Skeletal muscle cell (primary cell): Measurements from ENCODE around the gene EYA2.
A peak's percentile ranks its signal among the peaks of the same experiment; 100 is the strongest.
"Not testable (repeated sequence)": the region's sequence is repeated elsewhere in the genome, so short reads cannot be mapped to it uniquely, and the experiment has no call there.

Experiments used
- DNase-seq: peaks from one replicate; pipeline ENCODE4 v3.0.0-alpha.2; 2010; ENCODE audit warnings: low read depth
- H3K4me3 ChIP-seq: 2 replicates; pipeline ENCODE4 v1.5.1; 2011; ENCODE audit warnings: low read depth, mild to moderate bottlenecking, control low read depth, low read length, moderate library complexity

The EYA2 gene

DNA sequence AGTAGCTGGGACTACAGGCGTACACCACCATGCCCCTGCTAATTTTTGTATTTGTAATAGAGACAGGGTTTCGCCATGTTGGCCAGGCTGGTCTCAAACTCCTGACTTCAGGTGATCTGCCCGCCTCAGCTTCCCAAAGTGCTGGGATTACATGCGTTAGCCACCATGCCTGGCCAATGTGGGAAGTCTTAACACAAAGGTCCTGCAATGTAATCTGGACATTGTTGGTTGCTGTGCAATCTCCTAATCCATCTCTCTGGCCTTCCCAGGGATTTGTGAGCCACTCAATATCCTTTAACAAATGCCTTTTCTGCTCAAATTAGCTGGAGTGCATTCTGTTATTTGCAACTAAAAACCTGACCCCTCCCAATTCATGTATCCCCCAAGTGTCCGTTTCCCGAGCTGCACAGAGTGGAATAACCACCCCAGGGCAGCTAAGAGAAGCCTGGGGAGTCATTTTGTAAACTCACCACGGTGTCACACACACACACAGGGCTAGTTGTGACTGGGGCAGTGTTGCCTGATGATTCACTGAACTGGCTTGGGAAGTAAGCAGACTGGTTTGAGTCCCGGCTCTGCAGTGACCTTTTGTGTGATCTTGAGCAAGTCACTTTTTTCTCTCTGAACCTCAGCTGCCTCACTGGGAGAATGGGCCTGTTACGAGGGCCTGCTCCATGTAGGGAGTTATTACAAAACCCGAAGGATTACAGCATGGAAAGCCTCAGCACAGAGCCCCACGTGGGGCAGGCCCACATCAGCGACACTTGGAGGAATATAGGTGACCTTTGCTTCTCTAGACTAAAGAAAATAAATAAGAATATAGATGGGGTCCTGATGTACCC, 309.6 kb downstream of the EYA2 start:
- H3K4me3 ChIP-seq, result no peak overlapping the region
- no peak for DNase-seq

DNA sequence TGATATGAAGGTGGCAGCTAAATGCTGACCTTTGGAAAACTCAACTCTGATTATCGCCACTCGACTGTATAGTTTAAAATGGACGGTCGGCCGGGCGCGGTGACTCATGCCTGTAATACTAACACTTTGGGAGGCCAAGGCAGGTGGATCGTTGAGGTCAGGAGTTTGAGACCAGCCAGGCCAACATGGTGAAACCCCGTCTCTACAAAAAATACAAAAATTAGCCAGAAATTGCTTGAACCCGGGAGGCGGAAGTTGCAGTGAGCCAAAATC, 310.1 kb downstream of the EYA2 start:
- H3K4me3 ChIP-seq, DNase-seq: not testable (repeated sequence)

DNA sequence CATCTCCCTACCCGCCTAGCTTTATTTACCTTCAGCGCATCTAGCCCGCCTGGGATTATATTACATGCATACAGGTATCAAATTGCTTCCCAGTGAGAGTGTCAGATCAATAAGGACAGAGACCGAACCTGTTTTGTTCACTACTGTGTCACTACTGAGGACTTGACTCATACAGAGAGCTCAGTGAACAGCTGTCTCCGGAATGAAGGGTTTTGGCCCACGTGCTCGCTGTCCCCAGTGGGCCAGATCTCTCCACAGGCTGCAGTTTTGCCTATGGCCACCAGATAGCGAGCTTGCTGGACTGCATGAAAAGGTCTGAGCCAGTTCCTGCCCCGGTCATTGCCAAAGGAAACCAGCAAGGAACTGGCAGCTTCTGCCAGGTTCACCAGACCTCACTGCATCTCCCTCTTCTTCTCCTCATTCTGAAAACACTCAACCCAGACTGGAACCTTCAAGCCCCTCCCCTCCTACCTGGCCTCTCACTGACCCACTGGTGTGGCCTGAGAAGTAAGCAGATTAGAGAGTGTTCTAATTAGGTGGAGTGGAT, 311.0 kb downstream of the EYA2 start:
- H3K4me3 ChIP-seq, result no peak overlapping the region
- DNase-seq, result peak; percentile 56

DNA sequence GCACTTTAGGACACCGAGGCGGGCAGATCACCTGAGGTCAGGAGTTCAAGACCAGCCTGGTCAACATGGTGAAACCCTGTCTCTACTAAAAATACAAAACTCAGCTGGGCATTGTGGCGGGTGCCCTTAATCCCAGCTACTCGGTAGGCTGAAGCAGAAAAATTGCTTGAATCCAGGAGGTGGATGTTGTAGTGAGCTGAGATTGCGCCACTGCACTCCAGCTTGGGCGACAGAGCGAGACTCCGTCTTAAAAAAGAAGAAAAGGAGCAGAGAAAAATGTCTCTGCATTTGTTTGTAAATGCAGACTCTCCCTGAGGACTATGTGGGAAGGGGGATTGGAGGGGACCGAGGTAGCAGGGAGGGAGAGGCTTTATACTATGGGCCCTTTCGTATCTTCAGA, 311.9 kb downstream of the EYA2 start:
- not testable (repeated sequence) for H3K4me3 ChIP-seq, DNase-seq

DNA sequence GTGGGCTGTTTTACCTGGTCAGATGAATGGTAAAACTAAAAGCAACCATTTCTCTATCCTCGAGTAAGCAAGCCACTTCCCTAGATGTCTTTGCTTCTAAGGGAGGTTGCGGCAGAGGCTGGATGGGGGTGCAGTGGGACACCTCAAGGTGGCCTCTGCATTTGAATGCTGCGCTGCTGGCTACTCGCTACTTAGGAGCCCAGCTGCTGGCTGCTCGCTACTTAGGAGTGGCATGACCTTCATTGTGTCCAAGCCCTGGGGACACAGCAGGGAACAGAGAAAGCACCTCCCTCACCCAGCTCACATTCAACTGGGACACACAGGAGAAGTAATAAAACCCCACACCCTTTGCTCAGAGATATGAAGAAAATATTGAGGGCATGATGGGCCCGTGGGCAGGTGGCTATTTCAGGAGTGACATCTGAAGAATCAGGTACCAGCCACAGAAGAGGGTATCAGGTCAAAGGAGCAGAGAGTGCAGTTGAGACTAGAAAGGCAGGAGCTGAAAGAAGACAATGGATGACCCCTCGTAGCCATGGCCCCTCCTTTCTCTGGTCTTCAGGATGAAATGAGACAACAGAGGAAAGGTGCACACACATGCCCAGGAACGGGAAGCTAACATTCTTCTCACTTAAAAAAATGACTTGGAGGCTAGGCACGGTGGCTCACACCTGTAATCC, 312.5 kb downstream of the EYA2 start:
- DNase-seq, result no peak
- H3K4me3 ChIP-seq, result no peak overlapping the region

DNA sequence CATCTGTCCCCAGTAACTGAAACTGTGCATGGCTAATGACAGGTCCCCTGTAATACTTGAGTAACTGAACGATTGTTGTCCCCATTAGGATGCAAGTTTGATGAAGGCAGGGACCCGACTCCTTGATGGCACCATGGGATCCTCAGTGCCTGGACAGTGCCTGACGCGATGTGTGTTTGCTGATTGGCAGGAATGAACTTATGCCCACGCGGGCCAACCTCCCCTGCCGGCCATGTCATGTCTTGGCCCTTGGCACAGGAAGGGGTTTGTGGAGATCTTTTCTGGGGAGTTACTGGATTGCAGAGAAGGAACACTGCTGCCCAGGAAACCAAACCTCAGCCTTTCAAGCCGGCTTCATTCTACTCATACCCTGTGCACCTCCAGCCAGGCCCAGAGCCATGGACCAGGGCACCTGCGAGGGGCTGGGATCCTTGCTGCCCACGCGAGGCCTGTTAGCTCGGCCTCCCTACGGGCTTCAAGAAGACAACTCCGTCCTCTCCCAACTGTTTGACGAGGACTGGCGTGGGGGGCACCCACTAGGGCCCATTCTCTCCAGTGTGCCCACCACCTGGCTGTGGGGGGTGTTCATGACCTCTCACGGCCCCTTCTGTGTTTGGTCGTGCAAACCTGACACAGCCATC, 314.0 kb downstream of the EYA2 start:
- no peak overlapping the region for H3K4me3 ChIP-seq
- no peak for DNase-seq

DNA sequence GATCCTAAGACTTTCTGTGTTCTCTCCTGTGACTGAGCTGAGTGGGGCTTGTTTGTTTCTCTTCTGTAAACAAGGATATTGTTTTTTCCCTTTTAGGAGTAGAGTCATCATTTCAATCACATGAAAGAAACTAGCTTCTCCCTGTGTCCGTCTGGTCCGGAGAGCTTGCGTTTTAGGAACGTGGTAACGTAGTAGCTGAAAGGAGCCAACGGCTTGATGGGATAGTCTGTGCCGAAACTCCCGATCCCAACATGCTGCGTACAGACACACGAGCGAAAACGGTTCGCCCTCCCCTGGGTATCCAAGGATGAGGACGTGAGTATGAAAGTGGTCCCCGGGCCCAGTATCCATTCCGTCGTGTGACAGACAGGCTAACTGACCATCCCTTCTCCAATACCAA, 315.3 kb downstream of the EYA2 start:
- DNase-seq, result no peak

DNA sequence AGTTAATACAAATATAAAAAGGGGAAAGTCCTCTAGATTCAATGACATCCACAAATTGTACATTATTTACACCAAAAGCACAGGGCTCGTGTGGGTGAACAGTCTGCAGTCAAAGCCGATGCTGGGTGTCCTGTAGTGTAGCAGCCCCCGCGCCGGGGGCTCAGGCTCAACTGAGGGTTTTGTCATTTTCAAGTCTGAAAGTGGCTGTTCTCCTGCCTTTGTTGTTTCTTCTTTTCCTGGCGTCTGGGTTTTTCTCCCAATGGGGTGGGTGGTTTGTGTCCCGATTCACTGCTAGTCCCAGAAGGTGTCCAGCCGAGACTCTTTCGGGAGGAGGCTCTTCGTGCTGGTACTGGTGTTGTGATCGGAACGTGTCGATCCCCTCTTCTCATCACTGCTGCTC, 315.8 kb downstream of the EYA2 start:
- DNase-seq, result no peak
- H3K4me3 ChIP-seq, result no peak overlapping the region

More for the DNA sequence above, 315.3 kb downstream of the EYA2 start:
- H3K4me3 ChIP-seq, result no peak overlapping the region

DNA sequence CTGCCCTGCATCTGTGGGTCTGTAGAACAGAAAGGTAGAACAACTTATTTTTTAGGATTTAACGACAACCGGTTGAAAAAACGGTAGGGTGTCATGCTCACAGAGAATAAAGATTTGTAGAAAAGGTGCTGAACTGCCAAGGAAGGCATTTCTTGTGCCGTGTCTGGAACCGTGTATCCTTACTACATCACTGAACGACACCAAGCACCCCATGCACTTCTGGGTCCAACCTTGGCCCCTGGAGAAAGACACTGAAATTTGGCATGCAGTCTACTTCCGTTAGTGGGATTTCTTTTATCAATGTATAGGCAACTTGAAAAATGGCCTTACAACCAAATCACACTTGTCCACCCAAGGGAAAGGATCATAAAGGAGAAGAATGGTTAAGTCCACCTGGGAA, 316.4 kb downstream of the EYA2 start:
- DNase-seq, result no peak
- H3K4me3 ChIP-seq, result no peak overlapping the region

DNA sequence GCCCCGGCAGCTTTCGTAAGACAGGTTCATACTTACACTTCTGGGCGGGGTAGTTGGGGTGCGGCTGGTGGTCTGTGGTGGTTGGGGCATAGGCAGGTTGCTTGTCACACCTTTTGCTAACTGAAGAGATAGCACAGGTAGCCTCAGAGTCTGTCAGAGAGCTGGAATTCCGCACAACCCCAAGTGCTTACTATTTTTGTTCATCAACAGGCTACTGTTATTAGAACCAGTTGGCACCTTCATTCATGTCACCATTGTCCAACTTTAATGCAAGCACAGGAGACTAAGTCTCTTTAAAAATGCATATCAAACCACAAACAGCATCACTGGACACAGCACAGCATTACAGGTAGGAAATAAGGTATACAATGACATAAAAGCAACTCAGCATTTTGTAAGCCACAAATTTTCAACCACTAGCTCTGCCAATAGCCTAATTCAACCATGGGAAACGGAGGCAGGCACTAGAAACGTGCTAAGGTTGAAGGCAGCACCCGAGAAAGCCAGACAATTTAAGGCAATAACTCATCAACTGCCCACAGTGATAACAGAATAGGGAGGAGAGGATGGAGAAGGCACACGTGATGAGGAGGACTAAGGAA, 318.1 kb downstream of the EYA2 start:
- H3K4me3 ChIP-seq, result no peak overlapping the region

DNA sequence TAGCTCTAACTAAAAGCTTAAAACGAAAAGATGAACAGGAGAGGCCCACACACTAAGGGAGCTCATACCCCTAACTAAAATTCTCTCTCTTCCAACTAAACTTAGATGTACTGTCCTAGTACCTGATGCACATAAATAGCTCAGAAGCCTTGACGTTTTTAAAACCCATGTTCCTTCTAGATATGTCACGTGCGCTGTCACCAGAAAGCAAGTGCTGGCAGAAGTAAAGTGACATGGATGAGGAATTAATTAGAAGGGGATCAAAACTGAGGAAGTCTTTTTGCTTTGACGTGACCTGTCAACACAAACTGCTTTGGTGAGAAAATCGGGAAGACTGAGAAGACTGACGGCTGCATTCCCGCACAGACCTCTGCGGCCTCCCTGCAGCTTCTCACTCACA, 319.3 kb downstream of the EYA2 start:
- no peak overlapping the region for H3K4me3 ChIP-seq
- DNase-seq, result no peak

More for the DNA sequence above, 318.1 kb downstream of the EYA2 start:
- no peak for DNase-seq

DNA sequence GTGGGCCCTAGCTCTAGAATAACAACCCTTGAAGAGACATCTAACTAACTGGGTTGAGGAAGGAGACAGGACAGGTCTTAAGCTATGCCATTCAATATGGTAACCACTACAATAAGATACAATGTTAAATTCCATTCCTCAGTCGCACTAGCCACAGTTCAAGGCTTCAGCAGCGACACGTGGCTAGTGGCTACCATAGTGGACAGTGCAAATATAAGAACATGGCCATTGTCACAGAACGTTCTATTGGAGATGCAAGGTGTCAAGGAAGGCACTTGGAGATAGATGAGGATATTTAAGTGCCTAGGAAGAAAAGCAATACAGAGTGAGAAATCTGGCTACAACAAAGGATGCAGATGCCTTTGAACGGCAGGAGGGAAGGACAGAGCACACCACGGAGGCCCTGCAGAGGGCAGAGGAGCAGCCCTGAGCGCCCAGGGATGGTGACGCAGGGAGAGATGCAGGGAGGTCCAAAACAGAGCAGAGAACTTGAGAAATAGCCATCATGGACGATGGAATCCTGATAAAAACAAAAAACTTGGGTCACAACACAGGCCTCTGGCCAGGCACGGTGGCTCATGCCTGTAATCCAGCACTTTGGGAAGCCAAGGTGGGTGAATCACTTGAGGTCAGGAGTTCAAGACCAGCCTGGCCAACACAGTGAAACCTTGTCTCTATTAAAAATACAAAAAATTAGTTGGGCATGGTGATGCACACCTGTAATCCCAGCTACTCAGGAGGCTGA, 321.2 kb downstream of the EYA2 start:
- no peak for DNase-seq
- no peak overlapping the region for H3K4me3 ChIP-seq

DNA sequence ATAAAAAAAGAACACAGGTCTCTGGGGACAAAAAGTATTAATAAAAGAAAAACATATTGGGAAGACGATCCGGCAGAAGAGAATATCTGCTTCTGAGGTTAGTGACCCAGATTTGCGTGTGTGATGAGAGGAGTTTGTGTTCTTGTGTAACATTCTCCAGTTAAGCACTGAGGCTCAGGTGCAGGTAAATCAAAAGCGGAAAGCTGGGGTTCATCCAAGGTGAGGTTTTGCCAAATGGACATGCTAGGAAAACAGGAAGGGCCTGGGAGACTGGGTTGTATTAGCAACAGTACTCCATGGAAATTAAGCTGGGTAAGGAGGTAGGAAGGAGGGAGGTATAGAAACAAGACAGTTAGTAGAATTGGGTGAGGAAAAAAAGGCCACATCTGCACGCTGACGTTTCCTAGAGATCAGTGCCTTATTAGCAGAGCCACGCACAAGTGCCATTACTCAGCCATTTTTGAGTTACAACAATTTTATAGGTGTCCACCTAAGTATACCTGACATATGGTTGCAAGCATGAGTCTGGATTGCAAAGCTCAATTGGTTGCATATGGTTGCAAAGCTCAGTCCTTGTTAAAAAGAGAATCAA, 322.3 kb downstream of the EYA2 start:
- no peak overlapping the region for H3K4me3 ChIP-seq
- DNase-seq, result no peak

DNA sequence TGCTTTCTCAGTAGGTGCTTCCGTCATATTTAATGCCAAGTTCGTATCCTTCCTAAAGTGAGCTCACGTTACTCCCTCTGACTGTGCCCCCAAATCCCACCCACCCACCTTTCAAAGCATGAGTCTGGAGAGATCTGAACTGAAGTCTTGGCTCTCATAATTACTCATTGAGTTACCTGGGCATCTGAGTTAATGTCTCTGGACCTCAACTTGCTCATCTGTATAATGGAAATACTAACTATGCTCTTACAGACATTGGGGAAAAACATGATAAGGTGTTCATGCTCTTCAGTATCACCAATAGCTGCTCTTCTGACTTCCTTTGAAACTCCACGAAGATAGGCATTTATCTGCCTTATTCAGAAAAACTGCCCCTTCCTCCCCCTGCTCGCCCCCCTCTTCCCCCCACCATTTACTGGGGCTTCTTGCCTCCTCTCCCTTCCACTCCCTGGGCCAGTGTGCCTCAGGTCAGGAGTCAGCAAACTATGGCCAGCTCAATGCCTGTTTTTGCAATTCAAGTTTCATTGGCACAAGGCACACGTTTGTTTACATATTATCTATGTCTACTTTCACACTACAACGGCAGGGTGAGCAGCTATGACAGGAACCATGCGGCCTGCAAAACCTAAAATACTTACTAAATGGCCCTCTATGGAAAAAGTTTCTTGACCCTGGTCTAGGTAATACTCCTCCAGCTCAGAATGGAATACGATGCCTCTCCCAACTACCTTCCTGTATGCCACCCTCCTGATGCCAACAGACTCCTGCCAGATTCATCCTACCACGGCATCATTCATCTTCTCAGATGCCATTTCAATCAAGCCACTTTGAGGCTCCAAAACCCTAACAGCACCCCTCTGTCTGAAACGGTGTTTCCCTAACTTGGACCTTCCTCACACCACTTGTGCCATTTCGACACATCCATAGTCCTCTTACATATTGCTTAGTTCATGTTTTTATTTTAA, 323.1 kb downstream of the EYA2 start:
- H3K4me3 ChIP-seq, result no peak overlapping the region
- no peak for DNase-seq

DNA sequence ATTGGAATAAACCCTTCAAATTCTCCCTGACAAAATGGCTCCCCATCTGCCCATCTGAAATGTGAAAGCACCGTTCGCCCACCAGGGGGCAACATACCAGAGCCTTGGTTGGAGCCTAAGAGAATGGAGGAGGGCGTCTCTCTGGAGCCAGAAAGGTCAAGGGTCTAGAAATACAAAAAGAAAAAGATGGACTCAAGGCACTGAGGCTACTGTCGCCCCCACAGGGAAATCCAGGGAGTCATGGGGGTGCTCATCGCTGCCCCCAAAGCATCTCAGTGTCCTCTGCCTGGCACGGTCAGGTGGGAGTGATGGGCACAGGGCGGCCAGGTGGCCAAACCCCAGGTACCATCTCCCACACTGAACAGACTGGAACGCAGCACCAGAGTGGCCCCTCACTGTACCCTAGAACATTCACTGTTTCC, 325.5 kb downstream of the EYA2 start:
- DNase-seq, result no peak
- H3K4me3 ChIP-seq, result no peak overlapping the region

DNA sequence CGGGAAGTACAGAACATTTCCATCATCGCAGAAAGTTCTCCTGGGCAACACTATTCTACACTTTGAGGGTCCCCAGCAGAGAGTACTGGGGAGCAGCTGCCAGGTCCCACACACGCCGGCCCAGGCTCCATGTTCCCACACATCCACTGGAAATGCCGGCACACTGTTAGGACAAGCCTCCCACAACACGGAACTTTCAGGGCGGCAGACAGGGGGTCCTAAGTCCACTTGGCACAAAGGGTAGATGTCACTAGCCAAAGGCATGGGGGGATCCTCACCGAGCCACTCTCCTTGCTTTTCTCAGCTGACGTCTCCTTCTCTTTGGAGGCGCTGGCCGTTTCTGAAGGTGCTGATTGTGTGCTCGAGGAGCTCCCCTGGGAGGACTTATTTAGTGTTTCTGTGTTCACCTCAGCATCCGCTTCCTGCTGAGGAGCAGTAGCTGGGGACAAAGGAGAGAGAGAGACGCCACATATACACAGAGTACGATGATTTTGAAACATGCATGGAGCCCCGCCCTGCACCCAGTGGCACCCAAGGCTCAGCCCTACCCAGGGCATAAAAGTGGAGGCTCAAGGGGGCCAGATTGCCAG, 326.5 kb downstream of the EYA2 start:
- DNase-seq, result no peak
- no peak overlapping the region for H3K4me3 ChIP-seq

DNA sequence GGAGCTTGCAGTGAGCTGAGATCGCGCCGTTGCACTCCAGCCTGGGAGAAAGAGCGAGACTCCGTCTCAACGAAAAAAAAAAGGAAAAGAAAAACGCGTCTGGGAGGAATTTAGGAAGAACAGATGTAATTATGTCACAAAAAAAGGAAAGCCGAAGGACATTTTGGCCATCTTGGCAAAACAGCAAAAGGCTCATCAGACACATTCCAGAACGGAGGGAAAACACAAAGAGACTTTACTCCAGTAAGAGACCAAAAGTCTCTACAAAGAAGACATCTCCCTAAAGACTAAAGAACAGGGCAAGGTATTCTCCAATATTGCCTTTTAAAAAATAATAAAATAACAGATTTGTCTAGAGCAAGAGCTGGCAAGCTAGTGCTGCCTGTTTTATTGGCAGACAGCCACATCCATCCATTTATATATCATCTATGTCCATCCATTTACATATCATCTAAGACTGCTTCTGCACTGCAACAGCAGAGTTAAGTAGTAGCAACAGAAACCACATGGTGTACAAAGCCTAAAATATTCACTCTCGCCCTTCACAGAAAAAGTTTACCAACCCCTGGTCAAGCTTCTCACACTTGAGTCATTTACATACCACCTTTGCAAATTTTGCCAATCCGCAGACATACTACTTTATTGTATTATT, 328.0 kb downstream of the EYA2 start:
- H3K4me3 ChIP-seq, result no peak overlapping the region
- no peak for DNase-seq
